DND-41 (cell line): ENCODE results near the gene CAAP1.

Experiments used
- CTCF ChIP-seq: IDR thresholded peaks from 2 replicates; pipeline ENCODE4 v1.5.1; 2012; ENCODE audit warnings: borderline replicate concordance, low read length, moderate library complexity, mild to moderate bottlenecking; ENCODE audit not compliant: poor library complexity, severe bottlenecking; ENCODE audit errors: extremely low read depth
- EZH2 ChIP-seq: IDR thresholded peaks from 3 replicates; pipeline ENCODE4 v1.6.1; 2012; ENCODE audit warnings: borderline replicate concordance, low read depth, mild to moderate bottlenecking, moderate library complexity, low read length, inconsistent platforms; ENCODE audit not compliant: severe bottlenecking

- TF ChIP-seq CTCF = no peak
- no peak for TF ChIP-seq EZH2
Measured at GRCh38 chr9:26935847-26936246, 43.2 kb upstream of the CAAP1 start.
